Measurements from ENCODE around the gene AKAP8L. TPM values are rescaled to one million over a fixed set of nuclear protein-coding genes. Genes with fewer than 3 reads are reported as not detected.

Gene AKAP8L
- total and polyA plus RNA-seq, 11 donors, result 43.3 to 72.2 (median 60.1) TPM

GRCh38 chr19:15439078-15439799 lies 20.5 kb upstream of the AKAP8L start:
- Histone ChIP-seq H3K27me3 (no peaks in the 10 kb centered on the region), H3K9me3 (no peaks in the 10 kb centered on the region), H3K4me1 (peaks cover 0 to 19% (median 6%) of the 10 kb centered on the region in 12 donors), H3K36me3 (peaks cover 0 to 22% (median 4%) of the 10 kb centered on the region in 9 donors), H3K27ac (no peak overlapping the region), H3K4me3 (no peak overlapping the region)
- 81 to 93% (median 85%) methylated on average over 16 to 25 of the region's 25 CpGs for WGBS, 4 donors
- no peak for ATAC-seq
- TF ChIP-seq CTCF (IDR thresholded peaks at IDR 0.05) (no peak), POLR2A (IDR thresholded peaks at IDR 0.05) (no peak)
- no peak for DNase-seq
- intact Hi-C loops (cut with DNase I), result no loop called here

- TF ChIP-seq POLR2A (IDR thresholded peaks at IDR 0.05) (no peak), CTCF (IDR thresholded peaks at IDR 0.05) (no peak)
- Histone ChIP-seq H3K36me3 (peaks cover 0 to 22% (median 4%) of the 10 kb centered on the region in 9 donors), H3K27ac (no peak overlapping the region)
Observed at GRCh38 chr19:15438577-15438976, 19.8 kb upstream of the AKAP8L start.

GRCh38 chr19:15438124-15438496 lies 19.3 kb upstream of the AKAP8L start:
- H3K9me3 ChIP-seq, result no peaks in the 10 kb centered on the region

More at GRCh38 chr19:15438577-15438976, 19.8 kb upstream of the AKAP8L start:
- peaks cover 0 to 15% (median 2%) of the 10 kb centered on the region in 12 donors for H3K4me1 ChIP-seq
- no peak overlapping the region for H3K4me3 ChIP-seq
- H3K9me3 ChIP-seq, result no peaks in the 10 kb centered on the region
- no peaks in the 10 kb centered on the region for H3K27me3 ChIP-seq
- DNase-seq, result peak in 1 of 5 donors; percentile 54
- 95 to 96% (median 95%) methylated on average over 16 to 27 of the region's 27 CpGs for whole genome bisulfite sequencing, 4 donors
- ATAC-seq, result no peak
- intact Hi-C loops (cut with DNase I), result no loop called here

More at GRCh38 chr19:15438124-15438496, 19.3 kb upstream of the AKAP8L start:
- H3K36me3 ChIP-seq, result peaks cover 0 to 22% (median 4%) of the 10 kb centered on the region in 9 donors
- H3K4me1 ChIP-seq, result peaks cover 0 to 16% (median 5%) of the 10 kb centered on the region in 12 donors
- H3K4me3 ChIP-seq, result no peak overlapping the region
- H3K27me3 ChIP-seq, result no peaks in the 10 kb centered on the region
- DNase-seq, result no peak
- 90 to 95% (median 92%) methylated on average over 2 of the region's 2 CpGs for WGBS, 4 donors
- ATAC-seq, result no peak
- peak overlapping the region in 1 of 12 donors; percentile 36 for H3K27ac ChIP-seq
- no peak for TF ChIP-seq CTCF (IDR thresholded peaks at IDR 0.05)
- no peak for TF ChIP-seq POLR2A (IDR thresholded peaks at IDR 0.05)
- intact Hi-C loops (cut with DNase I), result no loop called here

Measured in heart left ventricle (tissue), 16 donors.